ENCODE data around the gene CHRDL2. TPM values are rescaled to one million over a fixed set of nuclear protein-coding genes. Genes with fewer than 3 reads are reported as not detected.
A peak's percentile ranks its signal among the peaks of the same experiment; 100 is the strongest.
"Not testable (repeated sequence)": the region's sequence is repeated elsewhere in the genome, so short reads cannot be mapped to it uniquely, and the experiment has no call there.

CHRDL2 gene
- total RNA-seq, 1 donor, result not detected

DNA sequence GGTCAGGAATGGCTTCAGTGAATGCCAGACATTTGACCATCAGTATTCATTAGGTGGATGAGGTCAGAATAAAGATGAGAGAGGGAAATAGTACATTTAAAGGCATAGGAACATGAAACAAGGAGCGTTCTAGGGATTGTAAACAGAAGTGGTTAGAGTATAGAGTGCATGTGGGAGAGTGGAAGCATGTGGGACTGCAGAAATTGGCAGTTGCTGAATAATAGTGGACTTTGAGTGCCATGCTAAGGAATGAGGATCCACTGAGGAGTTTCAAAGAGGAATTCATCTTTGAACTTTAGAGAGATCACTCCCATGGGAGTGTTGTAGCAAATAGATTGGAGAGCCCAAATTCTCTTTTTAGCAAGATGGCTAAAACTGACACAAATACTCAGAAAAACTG, 25.3 kb upstream of the CHRDL2 start:
- TF ChIP-seq, protein P1, sequence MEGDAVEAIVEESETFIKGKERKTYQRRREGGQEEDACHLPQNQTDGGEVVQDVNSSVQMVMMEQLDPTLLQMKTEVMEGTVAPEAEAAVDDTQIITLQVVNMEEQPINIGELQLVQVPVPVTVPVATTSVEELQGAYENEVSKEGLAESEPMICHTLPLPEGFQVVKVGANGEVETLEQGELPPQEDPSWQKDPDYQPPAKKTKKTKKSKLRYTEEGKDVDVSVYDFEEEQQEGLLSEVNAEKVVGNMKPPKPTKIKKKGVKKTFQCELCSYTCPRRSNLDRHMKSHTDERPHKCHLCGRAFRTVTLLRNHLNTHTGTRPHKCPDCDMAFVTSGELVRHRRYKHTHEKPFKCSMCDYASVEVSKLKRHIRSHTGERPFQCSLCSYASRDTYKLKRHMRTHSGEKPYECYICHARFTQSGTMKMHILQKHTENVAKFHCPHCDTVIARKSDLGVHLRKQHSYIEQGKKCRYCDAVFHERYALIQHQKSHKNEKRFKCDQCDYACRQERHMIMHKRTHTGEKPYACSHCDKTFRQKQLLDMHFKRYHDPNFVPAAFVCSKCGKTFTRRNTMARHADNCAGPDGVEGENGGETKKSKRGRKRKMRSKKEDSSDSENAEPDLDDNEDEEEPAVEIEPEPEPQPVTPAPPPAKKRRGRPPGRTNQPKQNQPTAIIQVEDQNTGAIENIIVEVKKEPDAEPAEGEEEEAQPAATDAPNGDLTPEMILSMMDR (IDR thresholded peaks at IDR 0.05; ENCODE audit: insufficient read depth, low read length), result no peak
- DNase-seq (ENCODE audit: low read depth), result no peak
- H3K4me3 ChIP-seq (ENCODE audit: low read depth, low read length), result no peak overlapping the region

DNA sequence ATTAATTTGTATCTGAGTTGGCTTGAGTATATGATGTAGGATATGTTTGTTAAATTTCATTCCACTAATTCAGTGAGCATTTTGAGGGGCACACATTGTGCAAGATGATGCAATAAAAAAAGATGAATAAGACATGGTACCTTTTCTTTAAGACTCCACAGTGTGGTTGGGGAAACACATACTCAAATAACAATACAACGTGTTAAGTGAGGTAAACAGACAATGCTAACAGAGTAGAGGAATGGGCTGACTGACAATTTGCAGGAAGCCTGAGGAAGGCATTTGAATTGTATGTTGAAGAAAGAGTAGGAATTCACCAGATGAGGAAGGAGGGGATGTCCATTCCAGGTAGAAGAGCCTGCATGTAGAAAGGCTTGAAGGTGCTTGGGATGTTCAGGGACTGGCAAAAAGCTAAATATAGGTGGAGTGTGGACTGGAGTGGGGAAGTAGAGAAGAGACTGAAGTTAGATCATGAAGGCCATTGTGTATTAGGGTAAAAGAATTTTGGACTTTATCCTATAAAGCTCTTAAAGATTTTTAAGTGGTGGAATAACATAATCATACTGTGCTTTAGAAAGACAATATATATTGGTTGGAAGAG, 24.3 kb upstream of the CHRDL2 start:
- DNase-seq (ENCODE audit: low read depth), result no peak
- TF ChIP-seq, protein P1 (IDR thresholded peaks at IDR 0.05; ENCODE audit: insufficient read depth, low read length), result no peak
- no peak overlapping the region for H3K4me3 ChIP-seq (ENCODE audit: low read depth, low read length)

DNA sequence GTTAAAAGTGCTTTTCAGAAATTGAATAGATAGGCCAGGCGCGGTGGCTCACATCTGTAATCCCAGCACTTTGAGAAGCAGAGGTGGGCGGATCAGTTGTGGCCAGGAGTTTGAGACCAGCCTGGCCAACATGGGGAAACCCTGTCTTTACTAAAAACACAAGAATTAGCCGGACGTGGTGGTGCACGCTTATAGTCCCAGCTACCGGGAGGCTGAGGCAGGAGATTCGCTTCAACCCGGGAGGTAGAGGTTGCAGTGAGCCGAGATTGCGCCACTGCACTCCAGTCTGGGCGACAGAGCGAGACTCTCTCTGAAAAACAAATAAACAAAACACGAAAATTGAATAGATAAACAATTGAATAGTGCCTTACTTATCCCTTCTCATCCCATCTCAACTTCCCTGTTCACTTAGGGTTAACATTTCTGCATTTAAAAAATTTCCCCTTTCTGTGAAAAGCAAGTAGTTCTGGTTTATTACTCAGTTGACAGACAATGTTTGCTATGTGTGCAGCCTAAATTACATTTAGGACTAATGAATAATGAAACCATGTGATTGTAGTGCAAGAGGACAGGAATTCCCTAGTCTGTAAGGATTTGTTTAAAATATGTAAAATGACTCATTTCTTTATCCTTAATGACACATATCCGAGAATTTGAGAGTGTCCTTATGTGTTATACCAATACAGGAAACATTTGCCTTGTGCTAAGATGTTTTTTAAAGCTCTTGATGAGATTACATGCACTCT, 23.5 kb upstream of the CHRDL2 start:
- peak overlapping the region; percentile 23 for H3K4me3 ChIP-seq (ENCODE audit: low read depth, low read length)
- DNase-seq (ENCODE audit: low read depth), result peak; percentile 85
- TF ChIP-seq, protein P1 (IDR thresholded peaks at IDR 0.05; ENCODE audit: insufficient read depth, low read length), result no peak

DNA sequence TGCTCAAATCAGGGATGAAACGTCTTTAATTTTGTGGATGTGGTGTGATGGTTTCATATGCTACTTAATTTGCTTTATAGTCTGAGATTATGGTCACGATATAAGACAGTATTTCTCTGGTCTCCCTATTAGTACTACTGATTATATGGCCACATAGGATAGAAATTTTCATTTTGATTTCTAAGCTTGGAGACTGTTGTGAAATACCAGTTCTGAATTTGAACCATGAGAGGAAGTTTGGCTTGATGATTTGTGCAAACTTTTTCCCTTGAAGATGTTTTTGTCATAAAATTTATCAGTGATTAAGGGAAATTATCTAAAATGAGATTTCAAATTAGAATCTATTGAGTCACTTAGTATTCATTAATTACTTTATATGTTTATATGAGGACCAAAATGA, 20.1 kb upstream of the CHRDL2 start:
- TF ChIP-seq, protein P1 (IDR thresholded peaks at IDR 0.05; ENCODE audit: insufficient read depth, low read length), result no peak
- DNase-seq (ENCODE audit: low read depth), result no peak
- no peak overlapping the region for H3K4me3 ChIP-seq (ENCODE audit: low read depth, low read length)

DNA sequence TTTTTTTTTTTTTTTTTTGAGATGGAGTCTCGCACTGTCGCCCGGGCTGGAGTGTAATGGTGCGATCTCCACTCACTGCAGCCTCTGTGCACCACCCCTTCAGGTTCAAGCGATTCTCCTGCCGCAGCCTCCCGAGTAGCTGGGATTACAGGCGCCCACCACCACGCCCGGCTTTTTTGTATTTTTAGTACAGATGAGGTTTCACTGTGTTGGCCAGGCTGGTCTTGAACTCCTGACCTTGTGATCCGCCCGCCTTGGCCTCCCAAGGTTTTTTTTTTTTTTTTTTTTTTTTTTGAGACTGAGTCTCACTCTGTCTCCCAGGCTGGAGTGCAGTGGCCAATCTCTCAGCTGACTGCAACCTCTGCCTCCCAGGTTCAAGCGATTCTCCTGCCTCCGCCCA, 19.4 kb upstream of the CHRDL2 start:
- DNase-seq (ENCODE audit: low read depth); H3K4me3 ChIP-seq (ENCODE audit: low read depth, low read length): not testable (repeated sequence)

DNA sequence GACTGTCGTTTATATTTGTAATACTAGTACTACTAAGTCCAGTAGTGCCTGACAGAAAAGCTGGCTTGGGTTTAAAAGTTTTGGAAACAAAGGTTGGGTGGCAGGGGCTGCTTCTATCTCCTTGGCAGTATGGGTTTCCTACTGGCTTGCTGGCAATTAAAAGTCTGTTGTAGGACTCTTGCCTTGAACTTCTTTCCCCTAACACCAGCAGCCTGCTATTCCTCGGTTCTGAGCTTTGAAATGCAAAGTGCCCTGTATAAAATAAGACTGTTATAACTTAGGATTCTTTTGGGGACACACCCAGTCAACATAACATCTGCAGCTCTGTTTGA, 18.7 kb upstream of the CHRDL2 start:
- TF ChIP-seq, protein P1 (IDR thresholded peaks at IDR 0.05; ENCODE audit: insufficient read depth, low read length), result no peak
- DNase-seq (ENCODE audit: low read depth), result no peak

DNA sequence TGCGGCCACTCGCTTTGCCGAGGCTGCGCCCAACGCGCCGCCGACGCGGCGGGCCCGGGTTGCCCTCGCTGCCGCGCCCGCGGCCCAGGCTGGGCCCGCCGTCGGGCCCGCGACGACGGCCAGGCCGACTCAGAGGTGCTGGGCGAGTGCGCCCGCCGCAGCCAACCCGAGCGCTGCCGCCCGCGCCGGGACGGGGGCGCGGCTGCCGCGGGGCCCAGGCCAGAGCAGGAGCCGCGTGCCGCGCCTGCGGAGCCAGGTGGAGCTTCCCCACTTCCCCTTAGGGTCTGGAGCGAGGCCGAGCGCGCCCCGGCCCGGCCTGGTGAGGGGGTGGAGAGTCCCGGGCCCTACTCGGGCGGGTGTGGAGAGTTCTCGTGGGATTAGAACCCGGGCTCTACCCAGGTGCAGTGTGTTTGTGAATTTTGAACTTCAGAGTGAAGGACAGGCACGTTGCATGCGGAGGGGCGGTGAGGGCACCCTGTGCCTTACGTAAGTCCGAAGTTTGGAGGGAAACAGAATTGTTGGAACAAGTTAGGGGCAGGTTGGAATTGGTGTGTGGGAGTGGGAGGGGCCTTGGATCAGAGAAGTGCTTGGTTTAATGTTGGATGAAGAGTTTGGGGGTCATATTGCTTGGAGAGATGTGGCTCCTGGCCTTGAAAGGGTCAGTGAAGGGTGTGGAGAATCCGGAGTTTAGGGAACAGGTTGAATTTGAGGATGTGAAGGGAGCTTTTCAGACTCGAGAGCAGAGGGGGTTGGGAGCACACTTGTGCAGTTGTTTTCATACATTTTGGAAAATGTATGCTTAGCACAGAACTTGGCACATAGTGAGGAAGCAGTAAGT, 18.1 kb upstream of the CHRDL2 start:
- TF ChIP-seq, protein P1 (IDR thresholded peaks at IDR 0.05; ENCODE audit: insufficient read depth, low read length), result no peak
- peak overlapping the region; percentile 86 for H3K4me3 ChIP-seq (ENCODE audit: low read depth, low read length)
- peak; percentile 41 for DNase-seq (ENCODE audit: low read depth)

More for the DNA sequence above, 18.7 kb upstream of the CHRDL2 start:
- peak overlapping the region; percentile 86 for H3K4me3 ChIP-seq (ENCODE audit: low read depth, low read length)
